ENCODE results near the gene CLMN.

CLMN gene

GRCh38 chr14:95267306-95267705 is 52.4 kb downstream of the CLMN start:
- TF ChIP-seq CTCF (IDR thresholded peaks at IDR 0.05; ENCODE audit: low read depth, low read length) = no peak
- H3K4me3 ChIP-seq (ENCODE audit: low read depth, low read length) = no peak overlapping the region

GRCh38 chr14:95265106-95266094 is 54.3 kb downstream of the CLMN start:
- no peak overlapping the region for H3K4me3 ChIP-seq (ENCODE audit: low read depth, low read length)
- TF ChIP-seq CTCF (IDR thresholded peaks at IDR 0.05; ENCODE audit: low read depth, low read length) = no peak

GRCh38 chr14:95264271-95264973 is 55.3 kb downstream of the CLMN start:
- TF ChIP-seq CTCF (IDR thresholded peaks at IDR 0.05; ENCODE audit: low read depth, low read length) = no peak
- H3K4me3 ChIP-seq (ENCODE audit: low read depth, low read length) = no peak overlapping the region

- no peak for TF ChIP-seq CTCF (IDR thresholded peaks at IDR 0.05; ENCODE audit: low read depth, low read length)
- H3K4me3 ChIP-seq (ENCODE audit: low read depth, low read length) = no peak overlapping the region
Measured at GRCh38 chr14:95263527-95264231, 56.0 kb downstream of the CLMN start.

- TF ChIP-seq CTCF (IDR thresholded peaks at IDR 0.05; ENCODE audit: low read depth, low read length) = no peak
- H3K4me3 ChIP-seq (ENCODE audit: low read depth, low read length) = no peak overlapping the region
Measured at GRCh38 chr14:95262511-95262891, 57.2 kb downstream of the CLMN start.

GRCh38 chr14:95261616-95262510 is 57.8 kb downstream of the CLMN start:
- no peak for TF ChIP-seq CTCF (IDR thresholded peaks at IDR 0.05; ENCODE audit: low read depth, low read length)
- H3K4me3 ChIP-seq (ENCODE audit: low read depth, low read length) = no peak overlapping the region

Data from WI38 (cell line).